ENCODE measurements around the gene CCDC93. TPM values are rescaled to one million over a fixed set of nuclear protein-coding genes. Genes with fewer than 3 reads are reported as not detected.

The CCDC93 gene
- total RNA-seq, 4 donors from 2014 or later = 41.6 to 450 (median 80.7) TPM

GRCh38 chr2:117980783-117981676, 32.8 kb downstream of the CCDC93 start:
- no peak for TF ChIP-seq POLR2A (IDR thresholded peaks at IDR 0.05)
- peak; percentile 24 to 78 (median 68) for TF ChIP-seq POLR2AphosphoS5 (IDR thresholded peaks at IDR 0.05)
- no peak for TF ChIP-seq CTCF (IDR thresholded peaks at IDR 0.05)
- Histone ChIP-seq H3K27me3 (no peaks in the 10 kb centered on the region), H3K4me3 (no peak overlapping the region), H3K9me3 (no peaks in the 10 kb centered on the region), H3K27ac (peak overlapping the region in 2 of 4 donors; percentile 32 to 42), H3K36me3 (peaks cover 0 to 16% (median 2%) of the 10 kb centered on the region in 4 donors), H3K4me1 (peaks cover 0 to 19% (median 8%) of the 10 kb centered on the region in 4 donors)
- in situ Hi-C loops (cut with MboI; ENCODE audit: low pct_ligation_motif_present in 1 of 4, low pct_unique_long_range_greater_than_20kb in 1 of 4, low sequenced_read_pairs in 3 of 4) = no loop called here
- intact Hi-C loops (cut with DNase I; ENCODE audit: low total_unique reads) = no loop called here
- DNase-seq = no peak
- 90 to 92% methylated on average over 5 of the region's 5 CpGs for WGBS, 2 donors (ENCODE audit: low coverage in 1 of 2)

- H3K4me1 ChIP-seq = peaks cover 0 to 19% (median 8%) of the 10 kb centered on the region in 4 donors
- in situ Hi-C loops (cut with MboI; ENCODE audit: low pct_ligation_motif_present in 1 of 4, low pct_unique_long_range_greater_than_20kb in 1 of 4, low sequenced_read_pairs in 3 of 4) = no loop called here
- no peaks in the 10 kb centered on the region for H3K9me3 ChIP-seq
- no peak overlapping the region for H3K4me3 ChIP-seq
- H3K27ac ChIP-seq = peak overlapping the region in 2 of 4 donors; percentile 24 to 32
- peaks cover 0 to 12% (median 3%) of the 10 kb centered on the region in 4 donors for H3K36me3 ChIP-seq
- 60 to 83% methylated on average over 4 to 6 of the region's 6 CpGs for WGBS, 2 donors (ENCODE audit: low coverage in 1 of 2)
- no peak for DNase-seq
- intact Hi-C loops (cut with DNase I; ENCODE audit: low total_unique reads) = no loop called here
- no peaks in the 10 kb centered on the region for H3K27me3 ChIP-seq
- TF ChIP-seq POLR2AphosphoS5 (IDR thresholded peaks at IDR 0.05) = no peak
- TF ChIP-seq CTCF (IDR thresholded peaks at IDR 0.05) = no peak
- TF ChIP-seq POLR2A (IDR thresholded peaks at IDR 0.05) = no peak
- no peak for TF ChIP-seq EP300 (IDR thresholded peaks at IDR 0.05; ENCODE audit: low read depth)
Measured at GRCh38 chr2:117979911-117980701, 33.8 kb downstream of the CCDC93 start.

GRCh38 chr2:117977696-117978095, 36.2 kb downstream of the CCDC93 start:
- in situ Hi-C loops (cut with MboI; ENCODE audit: low pct_ligation_motif_present in 1 of 4, low pct_unique_long_range_greater_than_20kb in 1 of 4, low sequenced_read_pairs in 3 of 4) = no loop called here

More at GRCh38 chr2:117977696-117978095, 36.2 kb downstream of the CCDC93 start:
- intact Hi-C loops (cut with DNase I; ENCODE audit: low total_unique reads) = no loop called here
- no peak for TF ChIP-seq CTCF (IDR thresholded peaks at IDR 0.05)
- TF ChIP-seq POLR2AphosphoS5 (IDR thresholded peaks at IDR 0.05) = no peak
- no peak for TF ChIP-seq POLR2A (IDR thresholded peaks at IDR 0.05)
- TF ChIP-seq EP300 (IDR thresholded peaks at IDR 0.05; ENCODE audit: low read depth) = no peak
- WGBS, 2 donors (ENCODE audit: low coverage in 1 of 2) = 97 to 100% methylated on average over 3 of the region's 3 CpGs
- Histone ChIP-seq H3K27ac (no peak overlapping the region), H3K4me3 (no peak overlapping the region), H3K27me3 (no peaks in the 10 kb centered on the region), H3K9me3 (no peaks in the 10 kb centered on the region), H3K36me3 (peaks cover 0 to 25% (median 11%) of the 10 kb centered on the region in 4 donors), H3K4me1 (peaks cover 0 to 17% (median 8%) of the 10 kb centered on the region in 4 donors)
- no peak for DNase-seq
